Amygdala (tissue), 56 donors: ENCODE data around the gene B4GALNT4.
"Not testable (repeated sequence)": the region's sequence is repeated elsewhere in the genome, so short reads cannot be mapped to it uniquely, and the experiment has no call there.

Source experiments
- DNase-seq, 56 donors: peaks; one replicate each; lab custom pipeline; 2025; lab: John Stamatoyannopoulos, UW

The B4GALNT4 gene

GRCh38 chr11:333616-334263 lies 35.6 kb upstream of the B4GALNT4 start:
- DNase-seq: not testable (repeated sequence)

- no peak for DNase-seq
Observed at GRCh38 chr11:334264-334994, 34.9 kb upstream of the B4GALNT4 start.

GRCh38 chr11:335779-336658 lies 33.3 kb upstream of the B4GALNT4 start:
- DNase-seq: peak in 7 of 56 donors; percentile 25 to 49 (median 34)

DNA sequence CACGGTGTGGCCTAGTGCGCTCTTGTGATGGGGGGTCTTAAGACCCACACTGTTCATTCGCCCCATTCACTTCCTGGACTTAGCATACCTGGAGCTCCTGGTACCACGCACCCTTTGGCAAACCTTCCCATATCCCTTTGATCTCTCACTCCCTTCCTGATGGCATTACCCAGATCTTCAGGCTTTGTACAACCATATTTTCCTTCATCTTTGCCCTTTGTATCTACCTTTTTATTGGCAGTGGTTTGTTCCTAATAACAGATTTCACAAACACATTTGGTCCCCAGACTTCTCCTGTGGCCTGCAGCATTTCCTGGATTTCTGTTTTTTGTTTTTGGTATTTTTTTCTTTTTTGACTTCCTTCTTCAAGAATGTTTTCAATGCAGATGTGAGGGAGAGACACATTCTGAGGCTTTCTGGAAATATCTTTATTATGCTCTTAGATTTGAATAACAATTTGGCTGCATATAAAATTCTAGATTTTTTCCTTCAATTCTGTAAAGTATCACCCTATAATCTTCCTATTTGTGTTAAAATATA lies 32.6 kb upstream of the B4GALNT4 start:
- no peak for DNase-seq

DNA sequence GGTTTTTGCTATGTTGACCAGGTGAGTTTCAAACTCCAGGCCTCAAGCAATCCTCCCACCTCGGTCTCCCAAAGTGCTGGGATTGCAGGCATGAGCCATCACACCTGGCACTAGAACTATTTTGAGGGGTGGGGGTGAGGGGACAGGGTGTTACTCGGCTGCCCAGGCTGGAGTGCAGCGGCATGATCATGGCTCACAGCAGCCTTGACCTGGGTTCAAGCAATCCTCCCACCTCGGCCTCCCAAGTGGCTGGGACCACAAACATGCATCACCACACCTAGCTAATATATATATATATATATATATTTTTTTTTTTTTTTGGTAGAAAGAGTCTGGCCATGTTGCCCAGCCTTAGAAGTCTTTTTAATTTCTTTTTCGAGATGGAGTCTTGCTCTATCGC lies 31.6 kb upstream of the B4GALNT4 start:
- DNase-seq: no peak

- no peak for DNase-seq
Observed at GRCh38 chr11:339963-340362, 29.3 kb upstream of the B4GALNT4 start.

- DNase-seq: no peak
Observed at GRCh38 chr11:340539-341512, 28.5 kb upstream of the B4GALNT4 start.

DNA sequence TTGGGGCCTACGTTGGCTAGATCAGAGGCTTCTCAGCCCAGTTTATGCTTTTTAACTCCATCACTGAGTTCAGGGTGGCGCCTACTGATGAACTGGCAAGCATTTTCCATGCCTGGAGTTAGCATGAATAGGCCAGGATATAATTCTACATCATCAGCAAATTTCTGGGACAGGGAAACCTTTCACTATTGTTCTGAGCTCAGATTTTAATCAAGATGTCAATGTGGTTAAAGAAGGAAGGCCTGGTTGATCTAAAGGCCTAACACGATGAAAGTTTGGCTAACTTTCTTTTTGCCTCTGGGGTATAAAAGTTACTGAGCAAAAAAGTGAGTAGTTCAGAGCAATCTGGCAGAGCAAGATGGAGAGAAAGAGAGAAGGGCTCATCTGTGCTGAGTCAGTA lies 27.0 kb upstream of the B4GALNT4 start:
- DNase-seq: no peak

- DNase-seq: no peak
Observed at GRCh38 chr11:344836-345578, 24.3 kb upstream of the B4GALNT4 start.

- DNase-seq: no peak
Observed at GRCh38 chr11:346529-346928, 22.8 kb upstream of the B4GALNT4 start.

DNA sequence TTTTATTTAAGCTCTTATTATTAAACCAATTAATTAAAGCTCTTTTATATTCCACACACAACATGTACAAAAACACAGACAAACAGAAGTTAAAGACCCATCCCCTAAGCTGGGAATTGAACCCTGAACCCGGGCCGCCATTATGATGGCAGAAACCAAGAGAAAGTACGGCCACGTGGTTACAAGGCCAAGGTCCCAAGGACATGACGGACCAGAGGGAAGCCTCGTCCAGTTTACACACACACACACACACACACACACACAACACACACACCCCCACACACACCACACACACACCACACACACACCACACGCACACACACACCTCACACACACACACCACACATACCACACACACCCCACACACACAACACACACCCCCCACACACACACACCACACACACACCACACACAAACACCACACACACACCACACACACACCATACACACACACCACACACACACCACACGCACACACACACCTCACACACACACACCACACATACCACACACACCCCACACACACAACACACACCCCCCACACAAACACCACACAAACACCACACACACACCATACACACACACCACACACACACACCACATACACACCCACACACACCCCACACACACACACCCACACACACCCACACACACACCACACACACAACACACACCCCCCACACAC lies 19.9 kb upstream of the B4GALNT4 start:
- DNase-seq: not testable (repeated sequence)

- DNase-seq: not testable (repeated sequence)
Observed at GRCh38 chr11:350033-350722, 19.1 kb upstream of the B4GALNT4 start.

DNA sequence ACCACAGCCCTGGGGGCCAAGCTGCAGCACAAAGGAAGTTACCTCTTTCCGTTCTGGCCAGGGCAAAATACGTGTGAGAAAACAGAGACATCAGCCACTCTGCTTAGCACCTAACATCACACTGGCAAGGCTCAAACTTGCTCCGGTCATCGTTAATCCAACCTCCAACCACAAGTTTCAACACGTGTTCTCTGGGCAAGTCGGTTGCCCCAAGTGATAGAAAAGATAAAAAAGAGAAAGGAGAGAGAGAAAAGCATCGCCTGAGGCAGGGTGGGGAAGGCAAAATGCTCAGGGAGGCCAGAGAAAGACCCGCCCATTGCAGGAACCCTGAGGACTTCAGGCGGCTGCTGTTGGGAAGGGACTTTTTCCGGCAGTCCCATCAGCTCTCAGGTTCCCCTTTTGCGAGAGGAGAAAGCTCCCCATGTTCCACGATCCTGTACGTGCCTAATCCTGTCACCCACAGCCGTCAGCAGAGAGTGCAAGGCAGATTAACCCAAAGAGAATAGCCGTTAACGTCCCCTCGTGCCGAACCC lies 18.5 kb upstream of the B4GALNT4 start:
- DNase-seq: no peak

- no peak for DNase-seq
Observed at GRCh38 chr11:351411-351810, 17.9 kb upstream of the B4GALNT4 start.

- no peak for DNase-seq
Observed at GRCh38 chr11:352456-353031, 16.8 kb upstream of the B4GALNT4 start.

DNA sequence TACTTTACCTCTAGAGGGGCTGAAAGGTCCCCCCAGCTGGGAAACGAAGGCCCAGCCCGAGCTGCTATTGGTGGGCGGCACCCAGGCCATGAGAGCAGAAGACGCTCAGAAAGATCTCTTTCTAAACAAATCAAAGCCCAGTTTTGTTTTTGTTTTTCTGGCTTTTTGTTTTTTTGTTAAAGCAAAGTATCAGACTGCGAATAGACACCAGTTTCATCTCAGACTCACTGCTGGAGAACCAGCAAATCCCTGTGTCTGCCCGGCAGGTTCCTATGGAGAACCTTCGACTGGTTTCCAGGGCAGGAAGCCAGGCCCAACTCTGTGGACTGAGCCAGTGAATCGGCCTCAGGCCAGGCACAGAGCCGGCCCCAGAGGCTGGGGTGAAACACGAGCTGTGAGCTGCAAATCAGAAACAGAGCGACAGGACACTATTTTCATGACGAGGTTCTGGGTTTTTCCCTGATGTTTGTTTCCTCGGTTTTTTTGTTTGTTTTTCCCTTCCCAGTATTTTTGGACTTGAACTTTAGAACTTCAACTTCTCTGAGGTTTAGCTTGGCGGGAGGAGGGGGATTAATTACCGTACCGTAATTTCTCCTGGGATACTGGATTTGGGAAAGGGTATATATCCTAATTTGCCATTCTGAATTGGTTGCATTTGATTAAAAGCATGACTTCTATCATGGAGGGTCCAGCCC lies 16.0 kb upstream of the B4GALNT4 start:
- DNase-seq: peak in 36 of 56 donors; percentile 34 to 85 (median 64)
